CD4-positive, alpha-beta memory T cell (primary cell): ENCODE results near the gene CBLC. TPM values are rescaled to one million over a fixed set of nuclear protein-coding genes. Genes with fewer than 3 reads are reported as not detected.
"Not testable (repeated sequence)": the region's sequence is repeated elsewhere in the genome, so short reads cannot be mapped to it uniquely, and the experiment has no call there.

Source experiments
- CTCF ChIA-PET: fragments of 350-600 bp; sonication (Branson Sonifier 250); formaldehyde crosslinking; loops from one replicate; lab custom pipeline; 2021; ENCODE audit warnings: inconsistent platforms; ENCODE audit not compliant: partially characterized antibody; lab: Charles Lee
- POLR2A ChIA-PET: fragments of 350-600 bp; sonication (Branson Sonifier 250); formaldehyde crosslinking; loops from one replicate; lab custom pipeline; 2021; ENCODE audit not compliant: partially characterized antibody; lab: Charles Lee
- DNase-seq, 5 donors: peaks; one replicate each; pipeline versions ENCODE4 v3.0.0 to v3.0.0-alpha.2; 2020 to 2022; ENCODE audit warnings: mixed read lengths in 1 of 5
- H3K27ac ChIP-seq: one replicate; pipeline ENCODE4 v1.7.0; 2013; ENCODE audit warnings: low read depth, low read length
- H3K27me3 ChIP-seq: 2 replicates; pipeline ENCODE4 v1.7.0; 2013; ENCODE audit warnings: mild to moderate bottlenecking, low read length, moderate library complexity; ENCODE audit not compliant: insufficient read depth
- H3K36me3 ChIP-seq: 2 replicates; pipeline ENCODE4 v1.7.0; 2013; ENCODE audit warnings: mild to moderate bottlenecking, low read length, moderate library complexity; ENCODE audit not compliant: insufficient read depth
- H3K4me1 ChIP-seq: 2 replicates; pipeline ENCODE4 v1.7.0; 2013; ENCODE audit warnings: mild to moderate bottlenecking, low read length, moderate library complexity; ENCODE audit not compliant: insufficient read depth
- H3K4me3 ChIP-seq, 2 donors: one replicate each; pipeline ENCODE4 v1.7.0; 2013; ENCODE audit warnings: low read length in 2 of 2, mild to moderate bottlenecking in 1 of 2
- H3K9me3 ChIP-seq, 2 donors: one replicate each; pipeline ENCODE4 v1.7.0; 2013; ENCODE audit warnings: low read length in 2 of 2, control low read depth in 1 of 2; ENCODE audit not compliant: control insufficient read depth in 1 of 2
- H3K27ac Mint-ChIP-seq, 7 donors: one replicate each; pipeline ENCODE4 v1.8.0; 2020 to 2021; ENCODE audit warnings: mixed read lengths in 7 of 7, mild to moderate bottlenecking in 6 of 7, inconsistent platforms in 3 of 7, moderate library complexity in 3 of 7
- H3K27me3 Mint-ChIP-seq, 2 donors: one replicate each; pipeline ENCODE4 v1.8.0; 2020 to 2021; ENCODE audit warnings: mixed read lengths in 2 of 2
- H3K36me3 Mint-ChIP-seq, 2 donors: one replicate each; pipeline ENCODE4 v1.8.0; 2020 to 2021; ENCODE audit warnings: mixed read lengths in 2 of 2, inconsistent platforms in 1 of 2, mild to moderate bottlenecking in 1 of 2
- H3K4me1 Mint-ChIP-seq, 4 donors: one replicate each; pipeline ENCODE4 v1.8.0; 2020 to 2021; ENCODE audit warnings: mixed read lengths in 4 of 4, mild to moderate bottlenecking in 1 of 4
- H3K4me3 Mint-ChIP-seq, 8 donors: one replicate each; pipeline ENCODE4 v1.8.0; 2020 to 2021; ENCODE audit warnings: mixed read lengths in 8 of 8, mild to moderate bottlenecking in 7 of 8, moderate library complexity in 6 of 8, inconsistent platforms in 3 of 8
- H3K9me3 Mint-ChIP-seq, 8 donors: one replicate each; pipeline ENCODE4 v1.8.0; 2020 to 2021; ENCODE audit warnings: mixed read lengths in 8 of 8, mild to moderate bottlenecking in 5 of 8, inconsistent platforms in 3 of 8, moderate library complexity in 1 of 8
- intact Hi-C: fragments of 100-400 bp; cut with micrococcal nuclease; formaldehyde crosslinking; loops from one replicate; pipeline ENCODE4 v1.15.1; 2023
- polyA plus RNA-seq, 2 donors: library from polyadenylated mRNA; unstranded; fragments of 300-500 nt; fragmentation: Illumina TruSeq; gene quantifications; one replicate each; pipeline ENCODE4 v1.2.3, GENCODE V29; 2021
- total RNA-seq, 2 experiments: library from RNA; stranded (reverse); gene quantifications; one replicate each; pipeline ENCODE4 v1.2.3, GENCODE V29; 2021

CBLC gene
- total and polyA plus RNA-seq, 4 experiments from 2014 or later: not detected

GRCh38 chr19:44820648-44821609 is 43.2 kb downstream of the CBLC start:
- Mint-ChIP-seq H3K27ac (no peak overlapping the region), H3K36me3 (no peaks in the 10 kb centered on the region), H3K9me3 (no peaks in the 10 kb centered on the region), H3K27me3 (peaks cover 0 to 3% of the 10 kb centered on the region in 2 donors), H3K4me3 (no peak overlapping the region), H3K4me1 (no peaks in the 10 kb centered on the region)
- H3K4me1 ChIP-seq: no peaks in the 10 kb centered on the region
- intact Hi-C loops: no loop called here
- H3K9me3 ChIP-seq: no peaks in the 10 kb centered on the region
- POLR2A ChIA-PET: no interaction called here
- H3K27me3 ChIP-seq: no peaks in the 10 kb centered on the region
- CTCF ChIA-PET: no interaction called here
- H3K36me3 ChIP-seq: no peaks in the 10 kb centered on the region
- H3K27ac ChIP-seq: no peak overlapping the region
- DNase-seq: no peak
- no peak overlapping the region for H3K4me3 ChIP-seq

GRCh38 chr19:44822177-44822576 is 44.5 kb downstream of the CBLC start:
- no peak for DNase-seq
- Mint-ChIP-seq H3K4me3 (no peak overlapping the region), H3K27me3 (peaks cover 2 to 3% of the 10 kb centered on the region in 2 donors), H3K36me3 (no peaks in the 10 kb centered on the region), H3K9me3 (no peaks in the 10 kb centered on the region), H3K4me1 (no peaks in the 10 kb centered on the region), H3K27ac (peak overlapping the region in 1 of 7 donors; percentile 32)
- ChIA-PET POLR2A (no interaction called here), CTCF (no interaction called here)
- no peak overlapping the region for H3K27ac ChIP-seq
- H3K4me1 ChIP-seq: no peaks in the 10 kb centered on the region
- H3K9me3 ChIP-seq: no peaks in the 10 kb centered on the region
- intact Hi-C loops: no loop called here
- no peak overlapping the region for H3K4me3 ChIP-seq
- H3K27me3 ChIP-seq: no peaks in the 10 kb centered on the region
- no peaks in the 10 kb centered on the region for H3K36me3 ChIP-seq

- Histone ChIP-seq H3K27ac (no peak overlapping the region), H3K36me3 (no peaks in the 10 kb centered on the region), H3K27me3 (no peaks in the 10 kb centered on the region), H3K4me1 (no peaks in the 10 kb centered on the region), H3K4me3 (no peak overlapping the region), H3K9me3 (no peaks in the 10 kb centered on the region)
- Mint-ChIP-seq H3K9me3 (no peaks in the 10 kb centered on the region), H3K36me3 (no peaks in the 10 kb centered on the region), H3K4me3 (no peak overlapping the region), H3K4me1 (no peaks in the 10 kb centered on the region), H3K27me3 (peaks cover 3 to 4% of the 10 kb centered on the region in 2 donors), H3K27ac (no peak overlapping the region)
- intact Hi-C loops: no loop called here
- CTCF ChIA-PET: no interaction called here
- DNase-seq: no peak
- POLR2A ChIA-PET: no interaction called here
Measured at GRCh38 chr19:44822670-44823372, 45.1 kb downstream of the CBLC start.

GRCh38 chr19:44823373-44823698 is 45.6 kb downstream of the CBLC start:
- Mint-ChIP-seq H3K9me3 (no peaks in the 10 kb centered on the region), H3K27ac (no peak overlapping the region), H3K4me1 (no peaks in the 10 kb centered on the region), H3K36me3 (no peaks in the 10 kb centered on the region), H3K27me3 (peaks cover 3 to 4% of the 10 kb centered on the region in 2 donors), H3K4me3 (no peak overlapping the region)
- Histone ChIP-seq H3K27me3 (no peaks in the 10 kb centered on the region), H3K36me3 (no peaks in the 10 kb centered on the region), H3K4me3 (no peak overlapping the region), H3K4me1 (no peaks in the 10 kb centered on the region), H3K9me3 (no peaks in the 10 kb centered on the region), H3K27ac (no peak overlapping the region)
- ChIA-PET POLR2A (no interaction called here), CTCF (no interaction called here)
- DNase-seq: no peak
- intact Hi-C loops: no loop called here

- DNase-seq: no peak
- H3K36me3 Mint-ChIP-seq: no peaks in the 10 kb centered on the region
- ChIA-PET CTCF (no interaction called here), POLR2A (no interaction called here)
- Histone ChIP-seq H3K27ac (no peak overlapping the region), H3K27me3 (no peaks in the 10 kb centered on the region), H3K4me3 (no peak overlapping the region), H3K36me3 (no peaks in the 10 kb centered on the region), H3K9me3 (no peaks in the 10 kb centered on the region), H3K4me1 (no peaks in the 10 kb centered on the region)
- intact Hi-C loops: no loop called here
- H3K4me3 Mint-ChIP-seq: no peak overlapping the region
- peak overlapping the region in 1 of 7 donors; percentile 29 for H3K27ac Mint-ChIP-seq
- peaks cover 4 to 5% of the 10 kb centered on the region in 2 donors for H3K27me3 Mint-ChIP-seq
- no peaks in the 10 kb centered on the region for H3K9me3 Mint-ChIP-seq
- H3K4me1 Mint-ChIP-seq: no peaks in the 10 kb centered on the region
Measured at GRCh38 chr19:44824761-44825160, 47.1 kb downstream of the CBLC start.

GRCh38 chr19:44832875-44833274 is 55.2 kb downstream of the CBLC start:
- H3K27ac Mint-ChIP-seq, H3K9me3 ChIP-seq, H3K36me3 Mint-ChIP-seq, H3K4me1 Mint-ChIP-seq, H3K36me3 ChIP-seq, H3K4me1 ChIP-seq, H3K27me3 Mint-ChIP-seq, H3K27me3 ChIP-seq, H3K9me3 Mint-ChIP-seq, intact Hi-C loops, H3K27ac ChIP-seq, H3K4me3 ChIP-seq, DNase-seq, H3K4me3 Mint-ChIP-seq, CTCF ChIA-PET, POLR2A ChIA-PET: not testable (repeated sequence)

- POLR2A ChIA-PET, H3K27me3 ChIP-seq, H3K4me3 ChIP-seq, H3K36me3 ChIP-seq, H3K27ac Mint-ChIP-seq, H3K4me3 Mint-ChIP-seq, DNase-seq, H3K4me1 ChIP-seq, intact Hi-C loops, H3K27ac ChIP-seq, H3K4me1 Mint-ChIP-seq, H3K9me3 Mint-ChIP-seq, H3K9me3 ChIP-seq, H3K36me3 Mint-ChIP-seq, H3K27me3 Mint-ChIP-seq: not testable (repeated sequence)
- CTCF ChIA-PET: interaction anchor here (0.8 to 1.1 kb wide), 2 partner anchors 10 to 11 kb away, joined by 3 to 4 read pairs; partner anchors contain the start of gene NECTIN2
Measured at GRCh38 chr19:44834399-44834798, 56.7 kb downstream of the CBLC start.
